Endothelial cell of umbilical vein (primary cell): ENCODE results near the gene FREM1.

Experiments used
- EZH2 ChIP-seq: IDR thresholded peaks from 2 replicates; pipeline ENCODE4 v1.6.1; 2012; ENCODE audit warnings: borderline replicate concordance, low read depth, mild to moderate bottlenecking, moderate library complexity, low read length, inconsistent platforms; ENCODE audit not compliant: severe bottlenecking
- JUN ChIP-seq: IDR thresholded peaks from 2 replicates; pipeline ENCODE4 v1.6.1; 2011; ENCODE audit warnings: borderline replicate concordance, low read depth; ENCODE audit not compliant: insufficient read length, insufficient read depth
- MAX ChIP-seq: IDR thresholded peaks from 2 replicates; pipeline ENCODE4 v1.6.1; 2011; ENCODE audit not compliant: insufficient read depth, insufficient read length
- MYC ChIP-seq: IDR thresholded peaks from one replicate; pipeline ENCODE4 v1.6.1; 2011; ENCODE audit warnings: mild to moderate bottlenecking, low read depth, low read length
- POLR2A ChIP-seq: IDR thresholded peaks from 2 replicates; pipeline ENCODE4 v1.6.1; 2012; ENCODE audit warnings: low read depth, mild to moderate bottlenecking, control low read depth, low read length
- POLR2AphosphoS5 ChIP-seq: IDR thresholded peaks from 2 replicates; pipeline ENCODE4 v1.6.1; 2012; ENCODE audit warnings: low read depth, mild to moderate bottlenecking, control low read depth, low read length, moderate library complexity; ENCODE audit not compliant: insufficient read depth
- TF ChIP-seq, protein P1 (sequence below), 2 donors: IDR thresholded peaks; 1 replicate in 1 of 2; 2 replicates in 1 of 2; pipeline ENCODE4 v1.5.1; 2011; ENCODE audit warnings: low read length in 2 of 2, mild to moderate bottlenecking in 2 of 2, moderate library complexity in 2 of 2, control low read depth in 1 of 2, inconsistent platforms in 1 of 2, low read depth in 1 of 2; ENCODE audit not compliant: insufficient read depth in 1 of 2; ENCODE audit errors: extremely low read depth in 1 of 2

- TF ChIP-seq, protein P1, sequence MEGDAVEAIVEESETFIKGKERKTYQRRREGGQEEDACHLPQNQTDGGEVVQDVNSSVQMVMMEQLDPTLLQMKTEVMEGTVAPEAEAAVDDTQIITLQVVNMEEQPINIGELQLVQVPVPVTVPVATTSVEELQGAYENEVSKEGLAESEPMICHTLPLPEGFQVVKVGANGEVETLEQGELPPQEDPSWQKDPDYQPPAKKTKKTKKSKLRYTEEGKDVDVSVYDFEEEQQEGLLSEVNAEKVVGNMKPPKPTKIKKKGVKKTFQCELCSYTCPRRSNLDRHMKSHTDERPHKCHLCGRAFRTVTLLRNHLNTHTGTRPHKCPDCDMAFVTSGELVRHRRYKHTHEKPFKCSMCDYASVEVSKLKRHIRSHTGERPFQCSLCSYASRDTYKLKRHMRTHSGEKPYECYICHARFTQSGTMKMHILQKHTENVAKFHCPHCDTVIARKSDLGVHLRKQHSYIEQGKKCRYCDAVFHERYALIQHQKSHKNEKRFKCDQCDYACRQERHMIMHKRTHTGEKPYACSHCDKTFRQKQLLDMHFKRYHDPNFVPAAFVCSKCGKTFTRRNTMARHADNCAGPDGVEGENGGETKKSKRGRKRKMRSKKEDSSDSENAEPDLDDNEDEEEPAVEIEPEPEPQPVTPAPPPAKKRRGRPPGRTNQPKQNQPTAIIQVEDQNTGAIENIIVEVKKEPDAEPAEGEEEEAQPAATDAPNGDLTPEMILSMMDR (IDR thresholded peaks at IDR 0.05; ENCODE audit: extremely low read depth in 1 of 2, insufficient read depth in 1 of 2, low read depth in 1 of 2, low read length in 2 of 2), result no peak
- TF ChIP-seq EZH2 (no peak), MAX (no peak), POLR2A (no peak), JUN (no peak), POLR2AphosphoS5 (no peak), MYC (no peak)
These were observed 121.4 kb downstream of the FREM1 start for GRCh38 chr9:14788846-14789245.
